HCT116 (cell line): Measurements from ENCODE around the gene OTOP3.

Source experiments
- CEBPB ChIP-seq: IDR thresholded peaks from 2 replicates; pipeline ENCODE4 v1.6.1; 2012; ENCODE audit warnings: low read depth
- EGR1 ChIP-seq: IDR thresholded peaks from 2 replicates; pipeline ENCODE4 v1.6.1; 2012; ENCODE audit warnings: low read depth
- EZH2 ChIP-seq: fragments of 200-600 bp; sonication (generic); IDR thresholded peaks from 2 replicates; pipeline ENCODE4 v1.6.1; 2017; ENCODE audit warnings: antibody characterized with exemption, mixed run types
- EZH2phosphoT487 ChIP-seq: fragments of 200-600 bp; IDR thresholded peaks from 2 replicates; pipeline ENCODE4 v1.6.1; 2018; ENCODE audit warnings: antibody characterized with exemption, borderline replicate concordance
- POLR2A ChIP-seq: IDR thresholded peaks from 2 replicates; pipeline ENCODE4 v1.7.0; 2011; ENCODE audit warnings: borderline replicate concordance; ENCODE audit not compliant: insufficient read depth, insufficient read length; ENCODE audit errors: extremely low read depth
- POLR2AphosphoS5 ChIP-seq: IDR thresholded peaks from 2 replicates; pipeline ENCODE4 v1.6.1; 2011; ENCODE audit warnings: mild to moderate bottlenecking, low read depth, low read length, moderate library complexity
- RAD21 ChIP-seq: IDR thresholded peaks from 2 replicates; pipeline ENCODE4 v1.6.1; 2012; ENCODE audit warnings: low read depth, mild to moderate bottlenecking
- SRF ChIP-seq: IDR thresholded peaks from 2 replicates; pipeline ENCODE4 v1.6.1; 2012; ENCODE audit warnings: low read depth
- YY1 ChIP-seq: IDR thresholded peaks from 2 replicates; pipeline ENCODE4 v1.6.1; 2011; ENCODE audit warnings: low read length, low read depth, moderate library complexity, mild to moderate bottlenecking; ENCODE audit not compliant: insufficient replicate concordance; ENCODE audit errors: extremely low read depth
- ZNF274 ChIP-seq: fragments of 200-500 bp; sonication (Bioruptor generic); IDR thresholded peaks from 2 replicates; pipeline ENCODE4 v1.6.1; 2014; ENCODE audit warnings: mild to moderate bottlenecking, low read depth, low read length, inconsistent platforms
- TF ChIP-seq, protein P1 (sequence below), 3 experiments: fragments of 200-600 bp in 1 of 3; sonication (generic) in 1 of 3; IDR thresholded peaks in 2 of 3; conservative IDR thresholded peaks in 1 of 3; 2 replicates each; pipeline ENCODE4 v1.5.1; 2012 to 2017; ENCODE audit warnings: low read depth in 2 of 3, low read length in 2 of 3, antibody characterized with exemption in 1 of 3, borderline replicate concordance in 1 of 3, control low read depth in 1 of 3, mild to moderate bottlenecking in 1 of 3, mixed read lengths in 1 of 3, mixed run types in 1 of 3, moderate library complexity in 1 of 3; ENCODE audit not compliant: insufficient read depth in 1 of 3
- TF ChIP-seq, protein P2 (sequence below): IDR thresholded peaks from 2 replicates; pipeline ENCODE4 v1.6.1; 2012; ENCODE audit warnings: low read depth

DNA sequence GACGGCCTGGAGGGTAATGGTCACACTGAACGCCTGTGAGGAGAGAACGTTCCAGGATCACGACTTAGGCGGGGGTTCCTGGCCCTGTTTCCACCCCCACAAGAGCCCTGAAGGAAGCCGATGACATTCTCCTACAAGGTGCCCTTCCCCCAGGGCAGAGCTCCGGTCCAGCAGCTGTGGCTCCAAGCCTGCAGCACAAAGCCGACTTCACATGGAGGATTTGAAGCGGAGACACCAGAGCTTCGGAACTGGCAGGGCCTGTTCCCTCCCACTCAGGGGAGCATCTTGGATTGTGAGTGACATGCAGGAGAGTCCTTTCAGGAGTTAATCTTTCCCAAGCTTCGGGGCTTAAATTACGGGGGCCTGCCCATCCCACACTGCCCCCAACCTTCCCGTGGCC lies 47.2 kb upstream of the OTOP3 start:
- TF ChIP-seq SRF (no peak), ZNF274 (no peak), EZH2 (no peak), POLR2AphosphoS5 (no peak), POLR2A (no peak), EGR1 (no peak), RAD21 (no peak), EZH2phosphoT487 (no peak), CEBPB (no peak), YY1 (no peak)
- TF ChIP-seq, protein P1, sequence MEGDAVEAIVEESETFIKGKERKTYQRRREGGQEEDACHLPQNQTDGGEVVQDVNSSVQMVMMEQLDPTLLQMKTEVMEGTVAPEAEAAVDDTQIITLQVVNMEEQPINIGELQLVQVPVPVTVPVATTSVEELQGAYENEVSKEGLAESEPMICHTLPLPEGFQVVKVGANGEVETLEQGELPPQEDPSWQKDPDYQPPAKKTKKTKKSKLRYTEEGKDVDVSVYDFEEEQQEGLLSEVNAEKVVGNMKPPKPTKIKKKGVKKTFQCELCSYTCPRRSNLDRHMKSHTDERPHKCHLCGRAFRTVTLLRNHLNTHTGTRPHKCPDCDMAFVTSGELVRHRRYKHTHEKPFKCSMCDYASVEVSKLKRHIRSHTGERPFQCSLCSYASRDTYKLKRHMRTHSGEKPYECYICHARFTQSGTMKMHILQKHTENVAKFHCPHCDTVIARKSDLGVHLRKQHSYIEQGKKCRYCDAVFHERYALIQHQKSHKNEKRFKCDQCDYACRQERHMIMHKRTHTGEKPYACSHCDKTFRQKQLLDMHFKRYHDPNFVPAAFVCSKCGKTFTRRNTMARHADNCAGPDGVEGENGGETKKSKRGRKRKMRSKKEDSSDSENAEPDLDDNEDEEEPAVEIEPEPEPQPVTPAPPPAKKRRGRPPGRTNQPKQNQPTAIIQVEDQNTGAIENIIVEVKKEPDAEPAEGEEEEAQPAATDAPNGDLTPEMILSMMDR (IDR thresholded peaks at IDR 0.05 in 2 of 3, conservative IDR thresholded peaks at IDR 0.05 in 1 of 3; ENCODE audit: borderline replicate concordance in 1 of 3, insufficient read depth in 1 of 3, low read depth in 2 of 3, low read length in 2 of 3): no peak
- TF ChIP-seq, protein P2, sequence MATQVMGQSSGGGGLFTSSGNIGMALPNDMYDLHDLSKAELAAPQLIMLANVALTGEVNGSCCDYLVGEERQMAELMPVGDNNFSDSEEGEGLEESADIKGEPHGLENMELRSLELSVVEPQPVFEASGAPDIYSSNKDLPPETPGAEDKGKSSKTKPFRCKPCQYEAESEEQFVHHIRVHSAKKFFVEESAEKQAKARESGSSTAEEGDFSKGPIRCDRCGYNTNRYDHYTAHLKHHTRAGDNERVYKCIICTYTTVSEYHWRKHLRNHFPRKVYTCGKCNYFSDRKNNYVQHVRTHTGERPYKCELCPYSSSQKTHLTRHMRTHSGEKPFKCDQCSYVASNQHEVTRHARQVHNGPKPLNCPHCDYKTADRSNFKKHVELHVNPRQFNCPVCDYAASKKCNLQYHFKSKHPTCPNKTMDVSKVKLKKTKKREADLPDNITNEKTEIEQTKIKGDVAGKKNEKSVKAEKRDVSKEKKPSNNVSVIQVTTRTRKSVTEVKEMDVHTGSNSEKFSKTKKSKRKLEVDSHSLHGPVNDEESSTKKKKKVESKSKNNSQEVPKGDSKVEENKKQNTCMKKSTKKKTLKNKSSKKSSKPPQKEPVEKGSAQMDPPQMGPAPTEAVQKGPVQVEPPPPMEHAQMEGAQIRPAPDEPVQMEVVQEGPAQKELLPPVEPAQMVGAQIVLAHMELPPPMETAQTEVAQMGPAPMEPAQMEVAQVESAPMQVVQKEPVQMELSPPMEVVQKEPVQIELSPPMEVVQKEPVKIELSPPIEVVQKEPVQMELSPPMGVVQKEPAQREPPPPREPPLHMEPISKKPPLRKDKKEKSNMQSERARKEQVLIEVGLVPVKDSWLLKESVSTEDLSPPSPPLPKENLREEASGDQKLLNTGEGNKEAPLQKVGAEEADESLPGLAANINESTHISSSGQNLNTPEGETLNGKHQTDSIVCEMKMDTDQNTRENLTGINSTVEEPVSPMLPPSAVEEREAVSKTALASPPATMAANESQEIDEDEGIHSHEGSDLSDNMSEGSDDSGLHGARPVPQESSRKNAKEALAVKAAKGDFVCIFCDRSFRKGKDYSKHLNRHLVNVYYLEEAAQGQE: no peak
